GM13976 (cell line): ENCODE measurements around the gene SPINK4.

ENCODE experiments used
- DNase-seq: peaks from one replicate; pipeline ENCODE4 v3.0.0; 2012; ENCODE audit warnings: low spot score
- CTCF ChIP-seq: IDR thresholded peaks from 2 replicates; pipeline ENCODE4 v1.5.1; 2012; ENCODE audit warnings: borderline replicate concordance, mild to moderate bottlenecking; ENCODE audit not compliant: insufficient read depth; ENCODE audit errors: extremely low read depth, missing control alignments, control extremely low read depth
- in situ Hi-C: fragments of 300-500 bp; cut with MboI; formaldehyde crosslinking; loops from one replicate; pipeline ENCODE4 v1.12.0; 2022; ENCODE audit warnings: low sequenced_read_pairs, mixed read lengths, inconsistent platforms; ENCODE audit not compliant: unreplicated experiment

Gene SPINK4

GRCh38 chr9:33264003-33264472 is 24.1 kb downstream of the SPINK4 start:
- peak; percentile 55 for DNase-seq
- in situ Hi-C loops: no loop called here
- no peak for TF ChIP-seq CTCF

- in situ Hi-C loops: no loop called here
- peak; percentile 99 for DNase-seq
- TF ChIP-seq CTCF: no peak
Observed at GRCh38 chr9:33264473-33265177, 24.7 kb downstream of the SPINK4 start, which contains the start of the genes BAG1 and CHMP5. Gene BAG1, minus strand, starts transcription at chr9:33264708. Gene CHMP5, plus strand, starts transcription at chr9:33265049. Its CDS starts 30 bp downstream, at chr9:33265079.

- in situ Hi-C loops: no loop called here
- DNase-seq: no peak
- no peak for TF ChIP-seq CTCF
Observed at GRCh38 chr9:33265211-33265865, 25.4 kb downstream of the SPINK4 start.

GRCh38 chr9:33267151-33267767 is 27.3 kb downstream of the SPINK4 start:
- DNase-seq: no peak
- TF ChIP-seq CTCF: no peak
- in situ Hi-C loops: no loop called here

- in situ Hi-C loops: no loop called here
- DNase-seq: no peak
- no peak for TF ChIP-seq CTCF
Observed at GRCh38 chr9:33270146-33270545, 30.2 kb downstream of the SPINK4 start.

- no peak for TF ChIP-seq CTCF
- no peak for DNase-seq
- in situ Hi-C loops: no loop called here
Observed at GRCh38 chr9:33272061-33272460, 32.1 kb downstream of the SPINK4 start.
